Panc1 (cell line): Measurements from ENCODE around the gene NFAT5.

ENCODE experiments used
- CTCF ChIP-seq: fragments of 450-650 bp; IDR thresholded peaks from 2 replicates; pipeline ENCODE4 v1.5.1; 2017; ENCODE audit warnings: mild to moderate bottlenecking
- POLR2AphosphoS5 ChIP-seq: IDR thresholded peaks from 2 replicates; pipeline ENCODE4 v1.6.1; 2012; ENCODE audit warnings: mild to moderate bottlenecking, low read depth, low read length, moderate library complexity
- REST ChIP-seq, 2 experiments: IDR thresholded peaks; 2 replicates each; pipeline ENCODE4 v1.6.1; 2011 to 2012; ENCODE audit warnings: low read depth in 2 of 2, control low read depth in 1 of 2, low read length in 1 of 2, mild to moderate bottlenecking in 1 of 2, moderate library complexity in 1 of 2; ENCODE audit not compliant: insufficient read depth in 1 of 2

GRCh38 chr16:69542974-69543373, 22.8 kb upstream of the NFAT5 start:
- TF ChIP-seq CTCF: no peak
- TF ChIP-seq POLR2AphosphoS5: no peak
- no peak for TF ChIP-seq REST (IDR thresholded peaks at IDR 0.05; ENCODE audit: insufficient read depth in 1 of 2, low read depth in 2 of 2, low read length in 1 of 2)
